Kidney epithelial cell (primary cell): Measurements from ENCODE around the gene CDC14B. TPM values are rescaled to one million over a fixed set of nuclear protein-coding genes. Genes with fewer than 3 reads are reported as not detected.

Experiments used
- DNase-seq: peaks from one replicate; pipeline ENCODE4 v3.0.0-alpha.2; 2010; ENCODE audit warnings: low read depth
- H3K27me3 ChIP-seq: 2 replicates; pipeline ENCODE4 v1.6.0; 2011; ENCODE audit warnings: low read length; ENCODE audit not compliant: control insufficient read depth, insufficient read depth
- H3K36me3 ChIP-seq: 2 replicates; pipeline ENCODE4 v1.5.1; 2011; ENCODE audit warnings: low read length; ENCODE audit not compliant: control insufficient read depth, insufficient read depth
- H3K4me3 ChIP-seq: 2 replicates; pipeline ENCODE4 v1.5.1; 2011; ENCODE audit warnings: low read depth, mild to moderate bottlenecking, control low read depth, low read length
- total RNA-seq: library from RNA; depleted of rRNA; stranded (reverse); fragments of >200 nt; gene quantifications from 2 replicates; pipeline ENCODE4 v1.2.3, GENCODE V29; 2015
- TF ChIP-seq, protein P1 (sequence below): IDR thresholded peaks from 2 replicates; pipeline ENCODE4 v1.5.1; 2011; ENCODE audit warnings: mild to moderate bottlenecking, moderate library complexity, low read length, control low read depth, inconsistent platforms; ENCODE audit not compliant: insufficient read depth, poor library complexity, severe bottlenecking

CDC14B gene
- total RNA-seq, 1 donor from 2014 or later = 25.5 TPM

DNA sequence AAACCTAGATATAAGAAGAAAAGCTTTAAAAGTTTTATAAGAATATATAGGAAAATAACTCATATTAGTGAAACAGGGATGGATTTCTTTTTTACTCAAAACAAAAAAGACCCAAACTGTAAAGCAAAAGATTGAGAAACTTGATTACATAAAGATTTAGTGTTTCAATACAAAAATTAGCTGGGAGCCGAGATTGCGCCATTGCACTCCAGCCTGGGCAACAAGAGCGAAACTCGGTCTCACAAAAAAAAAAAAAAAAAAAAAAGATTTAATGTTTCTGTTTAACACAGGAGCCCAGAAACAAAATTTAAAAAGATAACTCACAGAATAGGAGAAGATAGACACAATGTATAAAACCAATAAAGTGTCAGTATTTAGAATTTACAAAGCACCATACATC, 45.2 kb downstream of the CDC14B start:
- TF ChIP-seq, protein P1, sequence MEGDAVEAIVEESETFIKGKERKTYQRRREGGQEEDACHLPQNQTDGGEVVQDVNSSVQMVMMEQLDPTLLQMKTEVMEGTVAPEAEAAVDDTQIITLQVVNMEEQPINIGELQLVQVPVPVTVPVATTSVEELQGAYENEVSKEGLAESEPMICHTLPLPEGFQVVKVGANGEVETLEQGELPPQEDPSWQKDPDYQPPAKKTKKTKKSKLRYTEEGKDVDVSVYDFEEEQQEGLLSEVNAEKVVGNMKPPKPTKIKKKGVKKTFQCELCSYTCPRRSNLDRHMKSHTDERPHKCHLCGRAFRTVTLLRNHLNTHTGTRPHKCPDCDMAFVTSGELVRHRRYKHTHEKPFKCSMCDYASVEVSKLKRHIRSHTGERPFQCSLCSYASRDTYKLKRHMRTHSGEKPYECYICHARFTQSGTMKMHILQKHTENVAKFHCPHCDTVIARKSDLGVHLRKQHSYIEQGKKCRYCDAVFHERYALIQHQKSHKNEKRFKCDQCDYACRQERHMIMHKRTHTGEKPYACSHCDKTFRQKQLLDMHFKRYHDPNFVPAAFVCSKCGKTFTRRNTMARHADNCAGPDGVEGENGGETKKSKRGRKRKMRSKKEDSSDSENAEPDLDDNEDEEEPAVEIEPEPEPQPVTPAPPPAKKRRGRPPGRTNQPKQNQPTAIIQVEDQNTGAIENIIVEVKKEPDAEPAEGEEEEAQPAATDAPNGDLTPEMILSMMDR = no peak
- DNase-seq = no peak
- Histone ChIP-seq H3K27me3 (no peaks in the 10 kb centered on the region), H3K4me3 (no peak overlapping the region), H3K36me3 (no peaks in the 10 kb centered on the region)

DNA sequence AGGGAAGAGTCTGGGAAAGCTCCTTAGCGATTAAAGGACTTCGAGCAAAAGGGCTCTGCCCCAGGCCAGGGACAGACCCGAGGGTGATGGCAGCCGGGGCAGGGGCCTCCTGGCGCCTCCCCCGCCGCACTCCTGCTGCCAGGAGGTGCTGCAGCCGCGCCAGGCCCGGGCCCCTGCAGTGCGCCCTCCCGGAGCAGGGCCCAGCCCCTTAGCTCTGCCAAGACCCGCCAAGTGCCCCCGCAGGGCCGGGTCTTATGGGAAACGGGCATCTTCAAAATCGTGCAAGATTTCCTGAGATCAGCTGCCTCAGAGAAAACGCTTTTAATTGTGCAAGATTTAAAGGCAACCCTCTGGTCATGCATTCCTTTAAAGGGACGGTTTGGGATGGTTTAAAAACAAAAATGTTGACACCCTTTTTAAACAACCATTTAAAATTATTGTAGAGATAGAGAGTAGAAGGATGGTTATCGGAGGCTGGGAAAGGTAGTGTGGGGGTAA, 52.4 kb downstream of the CDC14B start:
- DNase-seq = no peak
- Histone ChIP-seq H3K36me3 (no peaks in the 10 kb centered on the region), H3K27me3 (no peaks in the 10 kb centered on the region), H3K4me3 (peak overlapping the region; percentile 71)
- TF ChIP-seq, protein P1 = no peak

DNA sequence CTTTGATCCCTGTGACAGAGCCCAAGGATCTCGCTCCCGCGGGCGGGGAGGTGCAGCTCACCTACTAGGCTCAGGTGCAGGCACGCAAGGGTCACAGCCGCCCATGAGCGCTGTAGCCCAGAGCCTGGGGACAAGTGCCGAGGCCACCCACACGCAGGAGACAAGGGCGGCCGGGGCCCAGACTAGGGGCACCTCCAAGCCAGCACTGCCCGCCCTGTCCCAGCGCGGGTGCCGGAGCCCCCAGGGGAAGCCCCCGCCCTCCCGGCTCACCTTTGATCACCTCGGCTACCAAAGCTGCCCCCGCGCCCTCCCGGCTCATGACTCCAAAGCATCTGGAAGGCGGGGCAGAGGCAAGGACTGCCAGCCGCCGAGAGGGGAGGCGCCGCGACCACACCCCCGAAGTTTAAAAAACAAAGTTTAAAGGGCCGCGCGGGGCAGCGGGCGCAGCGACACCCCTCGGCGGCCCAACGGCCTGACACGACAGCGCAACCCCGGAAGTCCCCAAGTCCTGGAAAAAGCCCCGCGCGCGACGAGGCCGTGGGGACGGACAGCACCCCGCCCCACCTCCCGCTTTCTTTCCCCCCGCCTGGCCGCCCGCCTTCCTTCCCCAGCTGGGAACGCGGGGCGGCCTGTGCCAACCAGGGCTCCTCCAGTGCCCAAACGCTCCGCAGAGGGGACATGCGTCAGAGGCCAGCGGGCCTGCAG, 53.0 kb downstream of the CDC14B start:
- no peaks in the 10 kb centered on the region for H3K27me3 ChIP-seq
- DNase-seq = no peak
- no peaks in the 10 kb centered on the region for H3K36me3 ChIP-seq
- peak overlapping the region; percentile 71 for H3K4me3 ChIP-seq
- TF ChIP-seq, protein P1 = peak; percentile 55

DNA sequence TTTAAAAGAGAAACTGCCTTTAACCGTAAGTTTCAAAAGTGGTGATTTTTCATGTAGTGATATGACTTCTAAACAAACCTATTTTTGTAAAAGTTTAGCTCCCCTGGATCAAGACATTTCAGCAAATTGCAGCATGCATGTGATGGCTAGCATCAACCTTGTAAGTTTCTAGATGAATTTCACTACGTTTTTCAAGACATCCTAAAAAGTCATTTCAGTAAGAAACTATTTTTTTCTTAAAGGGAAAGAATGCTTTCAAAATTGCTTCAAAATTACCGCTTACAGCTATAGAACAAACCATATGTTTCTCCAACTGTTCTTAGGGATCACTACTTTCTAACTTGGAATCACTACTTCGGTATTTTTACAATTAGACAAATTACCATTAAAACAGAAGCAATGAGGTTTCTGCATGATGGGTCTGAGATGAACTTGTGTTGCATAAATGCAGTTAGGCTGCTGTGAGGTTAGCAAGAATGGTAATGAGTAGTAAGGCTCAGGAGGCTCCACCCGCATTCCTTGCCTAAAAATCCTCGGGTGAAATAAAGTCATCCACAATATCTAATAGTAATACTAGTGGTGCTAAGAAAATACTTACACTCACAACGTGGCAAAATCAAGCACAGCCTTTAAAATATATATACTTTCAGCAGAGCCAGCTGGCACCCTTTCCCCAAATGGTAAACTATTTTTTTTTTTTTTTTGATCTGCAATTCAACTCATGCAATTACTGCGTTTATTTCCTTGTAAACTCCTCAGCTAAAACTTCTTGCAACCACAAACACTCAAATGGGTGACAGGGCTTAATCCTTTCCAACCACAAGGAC, 53.8 kb downstream of the CDC14B start:
- DNase-seq = no peak
- Histone ChIP-seq H3K36me3 (no peaks in the 10 kb centered on the region), H3K4me3 (peak overlapping the region; percentile 71), H3K27me3 (no peaks in the 10 kb centered on the region)
- TF ChIP-seq, protein P1 = no peak

DNA sequence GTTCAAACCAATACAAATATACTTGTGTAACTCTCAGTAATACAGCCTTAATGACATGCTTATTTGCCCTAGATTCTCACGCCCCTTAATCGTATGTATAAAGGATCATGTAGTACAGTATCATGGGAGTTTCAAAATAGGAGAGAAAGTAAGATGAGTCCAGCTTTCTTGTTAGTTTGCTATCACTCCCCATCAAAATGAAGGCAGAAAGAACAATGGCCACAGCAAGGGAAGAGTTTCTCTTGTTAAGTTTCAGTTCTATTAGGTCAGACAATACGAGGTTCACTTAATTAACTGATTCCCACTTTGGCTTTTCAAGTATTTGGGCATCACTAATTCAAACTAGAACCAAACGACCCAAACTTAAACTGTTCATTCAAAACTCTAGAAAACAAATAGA, 55.4 kb downstream of the CDC14B start:
- TF ChIP-seq, protein P1 = no peak
- Histone ChIP-seq H3K36me3 (no peaks in the 10 kb centered on the region), H3K27me3 (no peaks in the 10 kb centered on the region), H3K4me3 (no peak overlapping the region)
- no peak for DNase-seq
